ENCODE measurements around the gene NAA60. TPM values are rescaled to one million over a fixed set of nuclear protein-coding genes. Genes with fewer than 3 reads are reported as not detected.

The NAA60 gene
- total and polyA plus RNA-seq, 2 experiments from 2014 or later = 11.2 to 49.4 TPM

- Histone ChIP-seq H3K36me3 (ENCODE audit: low read depth) (no peaks in the 10 kb centered on the region; the same call in 1 of the 2 replicates), H2AFZ (no peak overlapping the region), H3K79me2 (ENCODE audit: insufficient read depth) (no peaks in the 10 kb centered on the region), H3K9me2 (ENCODE audit: insufficient read depth) (no peaks in the 10 kb centered on the region), H3F3A (ENCODE audit: insufficient read depth) (no peaks in the 10 kb centered on the region), H3K4me2 (ENCODE audit: unreplicated experiment) (no peak overlapping the region), H4K20me1 (ENCODE audit: insufficient read depth) (no peaks in the 10 kb centered on the region), H3K9ac (no peak overlapping the region), H3K4me1 (ENCODE audit: insufficient read depth) (no peaks in the 10 kb centered on the region), H3K4me3 (no peak overlapping the region), H3K27me3 (replicated peaks; ENCODE audit: insufficient read depth) (no peaks in the 10 kb centered on the region), H3K9me3 (ENCODE audit: low read depth) (no peaks in the 10 kb centered on the region), H3K27ac (no peak overlapping the region)
- in situ Hi-C loops (cut with MboI) = no loop called here
- TF ChIP-seq EZH2 (IDR thresholded peaks at IDR 0.05; ENCODE audit: insufficient read depth, poor library complexity, severe bottlenecking) = no peak
- TF ChIP-seq EZH2phosphoT487 (IDR thresholded peaks at IDR 0.05; ENCODE audit: insufficient read depth, low read depth) = no peak
- DNase-seq = no peak
- WGBS, 2 experiments (ENCODE audit: low coverage in 1 of 2, low lambda C conversion rate in 2 of 2, missing lambda C conversion rate in 2 of 2) = 69 to 73% methylated on average over 15 to 17 of the region's 17 CpGs
These were observed 47.6 kb downstream of the NAA60 start for GRCh38 chr16:3490911-3491629.

- no peak for DNase-seq
- no peaks in the 10 kb centered on the region for H3K9me3 ChIP-seq (ENCODE audit: low read depth)
- in situ Hi-C loops (cut with MboI) = no loop called here
These were observed 48.9 kb downstream of the NAA60 start for GRCh38 chr16:3492356-3492755.

GRCh38 chr16:3494386-3494973 lies 51.0 kb downstream of the NAA60 start:
- Histone ChIP-seq H3K4me3 (no peak overlapping the region), H3F3A (ENCODE audit: insufficient read depth) (no peaks in the 10 kb centered on the region; the same call in 1 of the 2 replicates), H3K4me2 (ENCODE audit: unreplicated experiment) (no peak overlapping the region), H3K9me3 (ENCODE audit: low read depth) (no peaks in the 10 kb centered on the region), H3K27ac (no peak overlapping the region), H3K79me2 (ENCODE audit: insufficient read depth) (no peaks in the 10 kb centered on the region), H2AFZ (no peak overlapping the region), H3K36me3 (ENCODE audit: low read depth) (no peaks in the 10 kb centered on the region), H4K20me1 (ENCODE audit: insufficient read depth) (no peaks in the 10 kb centered on the region), H3K9me2 (ENCODE audit: insufficient read depth) (no peaks in the 10 kb centered on the region), H3K9ac (no peak overlapping the region), H3K4me1 (ENCODE audit: insufficient read depth) (no peaks in the 10 kb centered on the region), H3K27me3 (replicated peaks; ENCODE audit: insufficient read depth) (no peaks in the 10 kb centered on the region)
- 89 to 91% methylated on average over 15 to 16 of the region's 16 CpGs for WGBS, 2 experiments (ENCODE audit: low coverage in 1 of 2, low lambda C conversion rate in 2 of 2, missing lambda C conversion rate in 2 of 2)
- DNase-seq = no peak
- in situ Hi-C loops (cut with MboI) = no loop called here
- TF ChIP-seq EZH2phosphoT487 (IDR thresholded peaks at IDR 0.05; ENCODE audit: insufficient read depth, low read depth) (no peak), EZH2 (IDR thresholded peaks at IDR 0.05; ENCODE audit: insufficient read depth, poor library complexity, severe bottlenecking) (no peak)

More at GRCh38 chr16:3492356-3492755, 48.9 kb downstream of the NAA60 start:
- H3K36me3 ChIP-seq (ENCODE audit: low read depth) = no peaks in the 10 kb centered on the region; the same call in 1 of the 2 replicates
- no peaks in the 10 kb centered on the region for H3F3A ChIP-seq (ENCODE audit: insufficient read depth)
- WGBS, 2 experiments (ENCODE audit: low coverage in 1 of 2, low lambda C conversion rate in 2 of 2, missing lambda C conversion rate in 2 of 2) = 90 to 97% methylated on average over 10 of the region's 10 CpGs
- no peak overlapping the region for H3K4me2 ChIP-seq (ENCODE audit: unreplicated experiment)
- H3K79me2 ChIP-seq (ENCODE audit: insufficient read depth) = no peaks in the 10 kb centered on the region
- TF ChIP-seq EZH2phosphoT487 (IDR thresholded peaks at IDR 0.05; ENCODE audit: insufficient read depth, low read depth) (no peak), EZH2 (IDR thresholded peaks at IDR 0.05; ENCODE audit: insufficient read depth, poor library complexity, severe bottlenecking) (no peak)
- H2AFZ ChIP-seq = no peak overlapping the region
- no peaks in the 10 kb centered on the region for H4K20me1 ChIP-seq (ENCODE audit: insufficient read depth)
- no peak overlapping the region for H3K9ac ChIP-seq
- no peak overlapping the region for H3K27ac ChIP-seq
- H3K4me3 ChIP-seq = no peak overlapping the region
- no peaks in the 10 kb centered on the region for H3K9me2 ChIP-seq (ENCODE audit: insufficient read depth)
- no peaks in the 10 kb centered on the region for H3K4me1 ChIP-seq (ENCODE audit: insufficient read depth)
- H3K27me3 ChIP-seq (replicated peaks; ENCODE audit: insufficient read depth) = no peaks in the 10 kb centered on the region

GRCh38 chr16:3495176-3495575 lies 51.7 kb downstream of the NAA60 start, which contains the start of gene C16orf90:
Gene C16orf90 (minus strand): TSS chr16:3495489. CDS start chr16:3495421, 68 bp downstream.
- Histone ChIP-seq H3K4me2 (ENCODE audit: unreplicated experiment) (no peak within 1 kb of the TSS), H3K4me1 (ENCODE audit: insufficient read depth) (no peaks in the 10 kb centered on the region), H3K9me2 (ENCODE audit: insufficient read depth) (no peaks in the 10 kb centered on the region), H3K4me3 (no peak within 1 kb of the TSS), H3K79me2 (ENCODE audit: insufficient read depth) (no peaks in the 10 kb centered on the region), H4K20me1 (ENCODE audit: insufficient read depth) (no peaks in the 10 kb centered on the region), H3K9ac (no peak within 1 kb of the TSS), H3K9me3 (ENCODE audit: low read depth) (no peaks in the 10 kb centered on the region), H3K36me3 (ENCODE audit: low read depth) (no peaks in the 10 kb centered on the region), H3F3A (ENCODE audit: insufficient read depth) (no peaks in the 10 kb centered on the region; the same call in 1 of the 2 replicates), H3K27ac (no peak within 1 kb of the TSS), H2AFZ (no peak within 1 kb of the TSS), H3K27me3 (replicated peaks; ENCODE audit: insufficient read depth) (no peaks in the 10 kb centered on the region)
- in situ Hi-C loops (cut with MboI) = no loop called here
- no peak for DNase-seq
- 64 to 70% methylated on average over 3 of the region's 3 CpGs for WGBS, 2 experiments (ENCODE audit: low coverage in 1 of 2, low lambda C conversion rate in 2 of 2, missing lambda C conversion rate in 2 of 2)
- TF ChIP-seq EZH2 (IDR thresholded peaks at IDR 0.05; ENCODE audit: insufficient read depth, poor library complexity, severe bottlenecking) = no peak
- no peak for TF ChIP-seq EZH2phosphoT487 (IDR thresholded peaks at IDR 0.05; ENCODE audit: insufficient read depth, low read depth)
